Chondrocyte (in vitro differentiated cells): ENCODE results near the gene PAQR8. TPM values are rescaled to one million over a fixed set of nuclear protein-coding genes. Genes with fewer than 3 reads are reported as not detected.
"Not testable (repeated sequence)": the region's sequence is repeated elsewhere in the genome, so short reads cannot be mapped to it uniquely, and the experiment has no call there.

ENCODE experiments used
- DNase-seq: peaks from one replicate; pipeline ENCODE4 v3.0.0; 2021; ENCODE audit warnings: mixed read lengths, low spot score
- H3K27ac Mint-ChIP-seq: one replicate; pipeline ENCODE4 v1.8.0; 2021; ENCODE audit warnings: mild to moderate bottlenecking, moderate library complexity, mixed read lengths; ENCODE audit not compliant: unreplicated experiment
- H3K27me3 Mint-ChIP-seq: 2 replicates; pipeline ENCODE4 v1.8.0; 2021; ENCODE audit warnings: low read depth, mixed read lengths
- H3K36me3 Mint-ChIP-seq: 2 replicates; pipeline ENCODE4 v1.8.0; 2021; ENCODE audit warnings: low read depth, mixed read lengths
- H3K4me1 Mint-ChIP-seq: 2 replicates; pipeline ENCODE4 v1.8.0; 2021; ENCODE audit warnings: low read depth, mild to moderate bottlenecking, mixed read lengths
- H3K4me3 Mint-ChIP-seq: one replicate; pipeline ENCODE4 v1.8.0; 2021; ENCODE audit warnings: mild to moderate bottlenecking, moderate library complexity, mixed read lengths; ENCODE audit not compliant: unreplicated experiment
- H3K9me3 Mint-ChIP-seq: 2 replicates; pipeline ENCODE4 v1.8.0; 2021; ENCODE audit warnings: low read depth, mixed read lengths
- total RNA-seq: library from RNA; stranded (reverse); gene quantifications from 3 replicates; pipeline ENCODE4 v1.2.1, GENCODE V29; 2021
- TF ChIP-seq, protein P1 (sequence below): fragments of 200-600 bp; sonication (generic); IDR thresholded peaks from 2 replicates; pipeline ENCODE4 v1.5.0; 2021; ENCODE audit warnings: antibody characterized with exemption, mild to moderate bottlenecking, moderate library complexity

Gene PAQR8
- total RNA-seq, 1 donor from 2014 or later = 3.6 TPM

DNA sequence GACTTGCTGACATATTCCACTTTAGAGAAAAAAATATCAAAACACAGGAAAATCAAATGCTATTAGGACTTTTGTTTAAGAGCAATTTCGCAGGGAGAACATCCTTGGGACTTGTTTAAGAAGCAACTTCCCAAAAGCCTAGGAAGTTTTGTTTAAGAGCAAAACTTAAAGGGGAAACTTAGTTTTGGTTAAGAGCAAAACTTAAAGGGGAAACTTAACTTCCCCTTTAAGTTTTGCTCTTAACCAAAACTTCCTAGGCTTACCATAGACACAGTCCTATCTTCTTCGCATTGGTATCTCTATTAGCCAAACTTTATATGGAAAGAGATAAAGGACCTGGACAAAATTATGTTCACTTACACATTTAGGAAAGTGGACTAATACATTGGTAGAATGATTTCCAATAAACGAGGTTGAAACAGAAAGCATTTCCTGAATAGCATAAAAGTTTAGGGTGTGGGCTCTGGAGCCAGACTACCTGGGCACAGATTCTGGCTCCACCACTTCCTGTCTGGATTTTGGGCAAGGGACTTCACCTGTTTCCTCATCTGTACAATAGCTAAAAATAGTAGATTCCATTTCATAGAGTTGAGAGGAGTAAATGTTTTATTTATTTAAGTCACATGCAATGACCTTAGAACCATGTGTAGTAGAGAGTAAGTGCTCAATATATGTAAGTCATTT is 15.7 kb downstream of the PAQR8 start:
- H3K27ac Mint-ChIP-seq = no peak overlapping the region
- no peaks in the 10 kb centered on the region for H3K4me1 Mint-ChIP-seq

DNA sequence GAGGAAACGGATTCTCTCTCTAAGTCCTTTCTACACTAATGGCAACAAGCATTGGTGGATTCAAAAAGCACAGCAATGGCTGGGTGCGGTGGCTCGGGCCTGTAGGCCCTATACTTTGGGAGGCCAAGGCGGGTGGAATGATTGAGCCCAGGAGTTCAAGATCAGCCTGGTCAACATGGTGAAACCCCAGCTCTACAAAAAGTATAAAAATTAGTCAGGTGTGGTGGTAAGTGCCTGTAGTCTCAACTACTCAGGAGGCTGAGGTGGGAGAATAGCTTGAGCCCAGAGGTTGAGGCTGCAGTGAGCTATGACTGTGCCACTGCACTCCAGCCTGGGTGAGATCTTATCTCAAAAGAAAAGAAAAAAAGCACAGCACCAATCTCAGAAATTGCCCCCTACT is 19.3 kb downstream of the PAQR8 start:
- no peak overlapping the region for H3K27ac Mint-ChIP-seq
- TF ChIP-seq, protein P1, sequence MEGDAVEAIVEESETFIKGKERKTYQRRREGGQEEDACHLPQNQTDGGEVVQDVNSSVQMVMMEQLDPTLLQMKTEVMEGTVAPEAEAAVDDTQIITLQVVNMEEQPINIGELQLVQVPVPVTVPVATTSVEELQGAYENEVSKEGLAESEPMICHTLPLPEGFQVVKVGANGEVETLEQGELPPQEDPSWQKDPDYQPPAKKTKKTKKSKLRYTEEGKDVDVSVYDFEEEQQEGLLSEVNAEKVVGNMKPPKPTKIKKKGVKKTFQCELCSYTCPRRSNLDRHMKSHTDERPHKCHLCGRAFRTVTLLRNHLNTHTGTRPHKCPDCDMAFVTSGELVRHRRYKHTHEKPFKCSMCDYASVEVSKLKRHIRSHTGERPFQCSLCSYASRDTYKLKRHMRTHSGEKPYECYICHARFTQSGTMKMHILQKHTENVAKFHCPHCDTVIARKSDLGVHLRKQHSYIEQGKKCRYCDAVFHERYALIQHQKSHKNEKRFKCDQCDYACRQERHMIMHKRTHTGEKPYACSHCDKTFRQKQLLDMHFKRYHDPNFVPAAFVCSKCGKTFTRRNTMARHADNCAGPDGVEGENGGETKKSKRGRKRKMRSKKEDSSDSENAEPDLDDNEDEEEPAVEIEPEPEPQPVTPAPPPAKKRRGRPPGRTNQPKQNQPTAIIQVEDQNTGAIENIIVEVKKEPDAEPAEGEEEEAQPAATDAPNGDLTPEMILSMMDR = no peak
- H3K9me3 Mint-ChIP-seq = no peaks in the 10 kb centered on the region
- DNase-seq = no peak
- peaks cover 1% of the 10 kb centered on the region for H3K36me3 Mint-ChIP-seq
- H3K4me3 Mint-ChIP-seq = no peak overlapping the region
- H3K27me3 Mint-ChIP-seq = no peaks in the 10 kb centered on the region
- no peaks in the 10 kb centered on the region for H3K4me1 Mint-ChIP-seq

More for the DNA sequence above, 15.7 kb downstream of the PAQR8 start:
- H3K9me3 Mint-ChIP-seq = peaks cover 8% of the 10 kb centered on the region
- H3K4me3 Mint-ChIP-seq = no peak overlapping the region
- TF ChIP-seq, protein P1 = no peak
- no peaks in the 10 kb centered on the region for H3K27me3 Mint-ChIP-seq
- DNase-seq = no peak
- H3K36me3 Mint-ChIP-seq = peaks cover 6% of the 10 kb centered on the region

DNA sequence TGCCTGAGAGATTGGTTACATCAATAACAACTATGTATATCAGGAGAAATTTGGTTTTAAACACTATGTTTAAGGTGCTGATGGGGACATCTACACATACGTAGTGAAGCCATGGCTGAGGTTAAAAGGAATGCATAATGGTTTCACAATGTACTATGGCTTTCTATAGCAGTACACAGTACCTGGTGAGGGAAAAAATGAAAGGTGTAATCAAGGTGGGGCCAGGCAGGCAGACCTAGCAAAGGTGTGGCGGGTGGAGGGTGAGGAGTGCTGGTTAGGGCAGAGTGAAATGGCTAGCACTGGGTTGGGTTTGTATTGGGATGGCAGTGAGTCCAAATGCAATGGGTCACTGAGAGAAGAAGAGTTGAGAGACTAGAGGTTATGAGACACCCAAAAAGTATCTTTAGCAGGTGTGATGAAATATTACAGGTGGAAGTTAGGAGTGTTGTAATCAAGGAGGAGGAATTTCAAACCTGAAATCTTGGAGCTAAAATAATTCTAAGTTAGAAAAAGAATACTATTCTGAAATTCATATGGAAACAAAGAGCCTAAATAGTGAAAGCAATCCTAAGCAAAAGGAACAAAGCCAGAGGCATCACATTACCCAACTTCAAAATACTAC is 22.3 kb downstream of the PAQR8 start:
- H3K4me3 Mint-ChIP-seq = no peak overlapping the region
- no peak for DNase-seq
- no peaks in the 10 kb centered on the region for H3K36me3 Mint-ChIP-seq
- no peak overlapping the region for H3K27ac Mint-ChIP-seq
- TF ChIP-seq, protein P1 = no peak
- no peaks in the 10 kb centered on the region for H3K9me3 Mint-ChIP-seq
- no peaks in the 10 kb centered on the region for H3K27me3 Mint-ChIP-seq
- H3K4me1 Mint-ChIP-seq = peaks cover 1% of the 10 kb centered on the region

DNA sequence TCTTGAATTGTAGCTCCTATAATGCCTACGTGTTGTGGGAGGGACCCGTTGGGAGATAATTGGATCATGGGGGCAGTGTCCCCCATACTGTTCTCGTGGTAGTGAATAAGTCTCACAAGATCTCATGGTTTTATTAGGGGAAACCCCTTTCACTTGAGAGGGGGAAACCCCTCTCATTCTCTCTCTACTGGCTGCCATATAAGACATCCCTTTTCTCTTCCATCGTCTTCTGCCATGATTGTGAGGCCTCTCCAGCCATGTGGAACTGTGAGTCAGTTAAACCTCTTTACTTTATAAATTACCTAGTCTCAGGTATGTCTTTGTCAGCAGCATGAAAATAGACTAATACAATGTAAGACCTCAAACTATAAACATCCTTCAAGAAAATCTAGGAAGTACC is 23.1 kb downstream of the PAQR8 start:
- H3K9me3 Mint-ChIP-seq = no peaks in the 10 kb centered on the region
- H3K27me3 Mint-ChIP-seq = no peaks in the 10 kb centered on the region
- no peak overlapping the region for H3K27ac Mint-ChIP-seq
- no peak for DNase-seq
- H3K4me3 Mint-ChIP-seq = no peak overlapping the region
- TF ChIP-seq, protein P1 = no peak
- no peaks in the 10 kb centered on the region for H3K36me3 Mint-ChIP-seq
- H3K4me1 Mint-ChIP-seq = peaks cover 10% of the 10 kb centered on the region

DNA sequence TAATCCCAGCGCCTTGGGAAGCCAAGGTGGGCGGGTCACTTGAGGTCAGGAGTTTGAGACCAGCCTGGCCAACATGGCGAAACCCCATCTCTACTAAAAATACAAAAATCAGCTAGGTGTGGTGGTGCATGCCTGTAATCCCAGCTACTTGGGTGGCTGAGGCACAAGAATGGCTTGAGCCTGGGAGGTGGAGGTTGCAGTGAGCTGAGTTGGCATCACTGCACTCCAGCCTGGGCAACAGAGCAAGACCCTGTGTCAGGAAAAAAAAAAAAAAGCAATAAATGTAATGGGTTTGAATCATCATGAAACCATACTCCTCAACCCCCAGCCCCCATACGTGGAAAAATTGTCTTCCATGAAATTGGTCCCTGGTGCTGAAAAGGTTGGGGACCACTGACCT is 26.2 kb downstream of the PAQR8 start:
- not testable (repeated sequence) for H3K36me3 Mint-ChIP-seq, H3K27ac Mint-ChIP-seq, H3K27me3 Mint-ChIP-seq, H3K4me3 Mint-ChIP-seq, H3K9me3 Mint-ChIP-seq, DNase-seq
- H3K4me1 Mint-ChIP-seq = peaks cover 15% of the 10 kb centered on the region

DNA sequence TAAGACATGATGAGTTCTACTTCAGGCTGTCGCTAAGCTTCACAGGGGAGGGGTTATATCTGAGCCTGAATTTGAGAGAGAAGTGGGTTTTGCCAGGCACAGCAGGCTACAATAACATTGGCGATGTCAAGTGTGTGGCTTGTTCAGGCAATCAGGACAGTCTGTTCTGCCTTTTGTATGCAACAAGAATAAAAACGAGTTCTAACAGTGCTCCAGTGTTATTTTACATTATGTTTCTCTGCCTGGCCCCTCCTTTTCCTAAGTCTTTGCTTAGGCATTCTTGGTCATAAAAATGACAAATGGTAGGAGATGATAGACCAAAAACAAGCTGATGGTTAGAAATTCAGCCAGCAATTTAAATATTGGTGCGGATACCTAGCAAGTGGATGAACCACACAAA is 26.8 kb downstream of the PAQR8 start:
- TF ChIP-seq, protein P1 = no peak
- Mint-ChIP-seq H3K9me3 (no peaks in the 10 kb centered on the region), H3K27ac (no peak overlapping the region), H3K27me3 (no peaks in the 10 kb centered on the region), H3K36me3 (no peaks in the 10 kb centered on the region), H3K4me3 (no peak overlapping the region), H3K4me1 (peaks cover 15% of the 10 kb centered on the region)
- DNase-seq = no peak
